ENCODE measurements around the gene TRIM72.

GRCh38 chr16:31216422-31217135 lies 2.7 kb downstream of the TRIM72 start, which contains the start of gene PYDC1:
- TF ChIP-seq CTCF (IDR thresholded peaks at IDR 0.05) = no peak
- TF ChIP-seq ATF3 (CRISPR knock-in tag; conservative IDR thresholded peaks at IDR 0.05) = no peak
- no peak for TF ChIP-seq ELF4 (CRISPR knock-in tag; IDR thresholded peaks at IDR 0.05; ENCODE audit: low read depth)
- no peak for TF ChIP-seq NR1H2 (CRISPR knock-in tag; IDR thresholded peaks at IDR 0.05)
- no peak; the same call in 1 of the 2 replicates for TF ChIP-seq ZBTB21 (CRISPR knock-in tag; IDR thresholded peaks at IDR 0.05; ENCODE audit: borderline replicate concordance)
- TF ChIP-seq RORB (CRISPR knock-in tag; IDR thresholded peaks at IDR 0.05) = no peak
